ENCODE results near the gene FGF18.

GRCh38 chr5:171420431-171421241 is 1.2 kb downstream of the FGF18 start:
- TF ChIP-seq CTCF (IDR thresholded peaks at IDR 0.05) (no peak), POLR2A (IDR thresholded peaks at IDR 0.05) (no peak)
